Mesenteric fat pad (tissue), 1 donor: ENCODE data around the gene ACAD10. TPM values are rescaled to one million over a fixed set of nuclear protein-coding genes. Genes with fewer than 3 reads are reported as not detected.
"Not testable (repeated sequence)": the region's sequence is repeated elsewhere in the genome, so short reads cannot be mapped to it uniquely, and the experiment has no call there.

ENCODE experiments used
- DNase-seq: peaks from one replicate; pipeline ENCODE4 v3.0.0-alpha.2; 2020; ENCODE audit warnings: low spot score
- total RNA-seq: library from RNA; stranded (reverse); fragmentation: NEBNext Ultra II Directional; extraction: Animal tissue kit (Norgen Biotek cat#: 25700); gene quantifications from one replicate; pipeline ENCODE4 v1.2.1, GENCODE V29; 2021
- donor health status: DM: yes; HTN: yes; CAD: no.

The ACAD10 gene
- total RNA-seq, 1 donor from 2014 or later = 15.6 TPM

GRCh38 chr12:111686574-111687105, 787 bp downstream of the ACAD10 start:
- no peak for DNase-seq

GRCh38 chr12:111687255-111687654, 1.4 kb downstream of the ACAD10 start:
- DNase-seq = no peak

- no peak for DNase-seq
These were observed 2.1 kb downstream of the ACAD10 start for GRCh38 chr12:111687952-111688351.

- no peak for DNase-seq
These were observed 5.4 kb downstream of the ACAD10 start for GRCh38 chr12:111691262-111691661.

- DNase-seq = no peak
These were observed 6.8 kb downstream of the ACAD10 start for GRCh38 chr12:111692575-111693210.

GRCh38 chr12:111693818-111694217, 8.0 kb downstream of the ACAD10 start:
- no peak for DNase-seq

GRCh38 chr12:111699962-111700361, 14.1 kb downstream of the ACAD10 start:
- DNase-seq = no peak

- no peak for DNase-seq
These were observed 19.8 kb downstream of the ACAD10 start for GRCh38 chr12:111705672-111706071.

- DNase-seq = no peak
These were observed 20.3 kb downstream of the ACAD10 start for GRCh38 chr12:111706145-111706544.

GRCh38 chr12:111715279-111715678, 29.4 kb downstream of the ACAD10 start:
- no peak for DNase-seq

- DNase-seq = not testable (repeated sequence)
These were observed 33.5 kb downstream of the ACAD10 start for GRCh38 chr12:111719316-111719715.

GRCh38 chr12:111720457-111720856, 34.6 kb downstream of the ACAD10 start:
- DNase-seq = no peak

- DNase-seq = not testable (repeated sequence)
These were observed 38.0 kb downstream of the ACAD10 start for GRCh38 chr12:111723646-111724360.

- DNase-seq = no peak
These were observed 42.9 kb downstream of the ACAD10 start for GRCh38 chr12:111728795-111729194.

GRCh38 chr12:111730420-111730819, 44.6 kb downstream of the ACAD10 start:
- no peak for DNase-seq

GRCh38 chr12:111732786-111733185, 46.9 kb downstream of the ACAD10 start:
- DNase-seq = no peak

GRCh38 chr12:111733340-111733915, 47.6 kb downstream of the ACAD10 start:
- no peak for DNase-seq

- DNase-seq = not testable (repeated sequence)
These were observed 53.7 kb downstream of the ACAD10 start for GRCh38 chr12:111739524-111739923.

- DNase-seq = no peak
These were observed 55.5 kb downstream of the ACAD10 start for GRCh38 chr12:111741235-111741812.

GRCh38 chr12:111745211-111745610, 59.4 kb downstream of the ACAD10 start:
- no peak for DNase-seq

- DNase-seq = no peak
These were observed 61.5 kb downstream of the ACAD10 start for GRCh38 chr12:111747333-111747732.

GRCh38 chr12:111748151-111748672, 62.4 kb downstream of the ACAD10 start:
- no peak for DNase-seq
